ENCODE data around the gene TNFRSF1B. TPM values are rescaled to one million over a fixed set of nuclear protein-coding genes. Genes with fewer than 3 reads are reported as not detected.

The TNFRSF1B gene
- total RNA-seq, 1 experiment from 2014 or later = 0.61 TPM

- peaks cover 36 to 72% of the 10 kb centered on the region in 2 experiments for H3K4me1 ChIP-seq (ENCODE audit: control insufficient read depth in 1 of 2, insufficient read depth in 2 of 2, low read length in 2 of 2)
- BruUV-seq (replicated peaks) = no TSS peak
- no peaks in the 10 kb centered on the region for H3K9me3 ChIP-seq (ENCODE audit: control insufficient read depth in 1 of 2, insufficient read depth in 1 of 2, low read depth in 1 of 2, low read length in 2 of 2)
- H3K4me2 ChIP-seq (ENCODE audit: low read length) = no peak overlapping the region
- no peaks in the 10 kb centered on the region for H4K20me1 ChIP-seq (ENCODE audit: insufficient read depth)
- ChIA-PET CTCF (no interaction called here), RAD21 (ENCODE audit: low non-redundant PET in 1 of 2, low total read pairs in 2 of 2, uncharacterized antibody in 2 of 2, unreplicated experiment in 2 of 2) (no interaction called here), POLR2A (no interaction called here)
- no peaks in the 10 kb centered on the region for H3K79me2 ChIP-seq (ENCODE audit: insufficient read depth, low read length)
- no peak overlapping the region for H3K27ac ChIP-seq (ENCODE audit: low read depth, low read length)
- intact Hi-C loops (cut with micrococcal nuclease) = no loop called here
- no peak overlapping the region for H3K4me3 ChIP-seq (replicated peaks in 1 of 2; ENCODE audit: low read depth in 1 of 2, low read length in 2 of 2)
- H3K27me3 ChIP-seq (ENCODE audit: insufficient read depth, low read length) = no peaks in the 10 kb centered on the region
- no peak for TF ChIP-seq POLR2A (IDR thresholded peaks at IDR 0.05; ENCODE audit: borderline replicate concordance, extremely low read depth, insufficient read depth, insufficient read length)
- no peak for TF ChIP-seq ATF3 (IDR thresholded peaks at IDR 0.05)
- H3K9me2 ChIP-seq (ENCODE audit: insufficient read depth) = no peaks in the 10 kb centered on the region
- DNase-seq (ENCODE audit: low read depth, low spot score) = no peak
- no peaks in the 10 kb centered on the region for H3K36me3 ChIP-seq (ENCODE audit: control insufficient read depth in 1 of 2, insufficient read depth in 2 of 2, low read length in 2 of 2)
- ATAC-seq = no peak
- no peak overlapping the region for H2AFZ ChIP-seq (ENCODE audit: low read depth, low read length, poor library complexity, severe bottlenecking)
- H3K9ac ChIP-seq (ENCODE audit: low read length) = no peak overlapping the region
Measured at GRCh38 chr1:12163210-12163609, 3.6 kb upstream of the TNFRSF1B start.

GRCh38 chr1:12164210-12164609, 2.6 kb upstream of the TNFRSF1B start:
- BruUV-seq (replicated peaks) = no TSS peak
- no peak overlapping the region for H2AFZ ChIP-seq (ENCODE audit: low read depth, low read length, poor library complexity, severe bottlenecking)
- no peak for TF ChIP-seq ZNF274 (IDR thresholded peaks at IDR 0.05; ENCODE audit: low read depth, low read length)
- no peak for TF ChIP-seq FOSL1 (IDR thresholded peaks at IDR 0.05; ENCODE audit: low read depth)
- TF ChIP-seq ZFX (IDR thresholded peaks at IDR 0.05) = no peak
- TF ChIP-seq CTCF (IDR thresholded peaks at IDR 0.05 in 2 of 3, conservative IDR thresholded peaks at IDR 0.05 in 1 of 3; ENCODE audit: borderline replicate concordance in 1 of 3, insufficient read depth in 1 of 3, low read depth in 2 of 3, low read length in 2 of 3) = no peak
- no peak for TF ChIP-seq EGR1 (IDR thresholded peaks at IDR 0.05; ENCODE audit: low read depth)
- TF ChIP-seq EZH2phosphoT487 (IDR thresholded peaks at IDR 0.05; ENCODE audit: borderline replicate concordance) = no peak
- no peak for TF ChIP-seq RAD21 (IDR thresholded peaks at IDR 0.05; ENCODE audit: low read depth)
- no peak for TF ChIP-seq ELF1 (IDR thresholded peaks at IDR 0.05; ENCODE audit: borderline replicate concordance, low read depth)
- TF ChIP-seq REST (IDR thresholded peaks at IDR 0.05; ENCODE audit: low read depth) = no peak
- TF ChIP-seq POLR2A (IDR thresholded peaks at IDR 0.05; ENCODE audit: borderline replicate concordance, extremely low read depth, insufficient read depth, insufficient read length) = no peak
- peaks cover 29 to 62% of the 10 kb centered on the region in 2 experiments for H3K4me1 ChIP-seq (ENCODE audit: control insufficient read depth in 1 of 2, insufficient read depth in 2 of 2, low read length in 2 of 2)
- no peaks in the 10 kb centered on the region for H4K20me1 ChIP-seq (ENCODE audit: insufficient read depth)
- H3K9me3 ChIP-seq (ENCODE audit: control insufficient read depth in 1 of 2, insufficient read depth in 1 of 2, low read depth in 1 of 2, low read length in 2 of 2) = no peaks in the 10 kb centered on the region
- CTCF ChIA-PET = no interaction called here
- no peak overlapping the region for H3K4me3 ChIP-seq (replicated peaks in 1 of 2; ENCODE audit: low read depth in 1 of 2, low read length in 2 of 2)
- no peaks in the 10 kb centered on the region for H3K27me3 ChIP-seq (ENCODE audit: insufficient read depth, low read length)
- DNase-seq (ENCODE audit: low read depth, low spot score) = no peak
- RAD21 ChIA-PET (ENCODE audit: low non-redundant PET in 1 of 2, low total read pairs in 2 of 2, uncharacterized antibody in 2 of 2, unreplicated experiment in 2 of 2) = no interaction called here
- ATAC-seq = no peak
- H3K4me2 ChIP-seq (ENCODE audit: low read length) = no peak overlapping the region
- POLR2A ChIA-PET = interaction anchor here (1.1 kb wide), 1 partner anchor 13 kb away, joined by 3 read pairs; no protein-coding TSS in a partner anchor
- no peaks in the 10 kb centered on the region for H3K9me2 ChIP-seq (ENCODE audit: insufficient read depth)
- no peaks in the 10 kb centered on the region for H3K36me3 ChIP-seq (ENCODE audit: control insufficient read depth in 1 of 2, insufficient read depth in 2 of 2, low read length in 2 of 2)
- no peak overlapping the region for H3K9ac ChIP-seq (ENCODE audit: low read length)
- no peak overlapping the region for H3K27ac ChIP-seq (ENCODE audit: low read depth, low read length)
- H3K79me2 ChIP-seq (ENCODE audit: insufficient read depth, low read length) = no peaks in the 10 kb centered on the region
- intact Hi-C loops (cut with micrococcal nuclease) = no loop called here
